Small intestine (tissue), 7 donors: Measurements from ENCODE around the gene PTPRCAP. TPM values are rescaled to one million over a fixed set of nuclear protein-coding genes. Genes with fewer than 3 reads are reported as not detected.
"Not testable (repeated sequence)": the region's sequence is repeated elsewhere in the genome, so short reads cannot be mapped to it uniquely, and the experiment has no call there.

Experiments
- DNase-seq, 2 donors: peaks; one replicate each; pipeline versions ENCODE4 v3.0.0 to v3.0.0-alpha.2; 2013
- FAIRE-seq: peaks from 2 replicates; lab custom pipeline; 2012; peaks lifted over from hg19 to GRCh38; lab: Jason Lieb, UNC
- H3K27ac ChIP-seq, 3 donors: one replicate each; pipeline ENCODE4 v1.5.1; 2013; ENCODE audit warnings: low read length in 2 of 3, mild to moderate bottlenecking in 2 of 3, control low read depth in 1 of 3, inconsistent platforms in 1 of 3, low read depth in 1 of 3, moderate library complexity in 1 of 3
- H3K27me3 ChIP-seq, 3 donors: one replicate each; pipeline ENCODE4 v1.6.1; 2013; ENCODE audit warnings: low read length in 3 of 3, inconsistent platforms in 1 of 3; ENCODE audit not compliant: control insufficient read depth in 3 of 3, insufficient read depth in 3 of 3
- H3K36me3 ChIP-seq, 3 donors: one replicate each; pipeline ENCODE4 v1.6.1; 2013; ENCODE audit warnings: low read length in 3 of 3, inconsistent platforms in 1 of 3, low read depth in 1 of 3, mild to moderate bottlenecking in 1 of 3, moderate library complexity in 1 of 3; ENCODE audit not compliant: control insufficient read depth in 3 of 3, insufficient read depth in 2 of 3
- H3K4me1 ChIP-seq, 3 donors: one replicate each; pipeline ENCODE4 v1.6.1; 2013; ENCODE audit warnings: low read length in 2 of 3, inconsistent platforms in 1 of 3, low read depth in 1 of 3, mild to moderate bottlenecking in 1 of 3, moderate library complexity in 1 of 3; ENCODE audit not compliant: control insufficient read depth in 3 of 3, insufficient read depth in 2 of 3
- H3K4me3 ChIP-seq, 3 donors: one replicate each; pipeline ENCODE4 v1.5.1; 2013; ENCODE audit warnings: low read length in 3 of 3, control low read depth in 1 of 3, inconsistent platforms in 1 of 3, low read depth in 1 of 3, mild to moderate bottlenecking in 1 of 3, moderate library complexity in 1 of 3
- H3K9me3 ChIP-seq, 2 donors: one replicate each; pipeline ENCODE4 v1.6.1; 2013; ENCODE audit warnings: low read depth in 1 of 2, low read length in 1 of 2; ENCODE audit not compliant: control insufficient read depth in 2 of 2, insufficient read depth in 1 of 2
- WGBS, 3 donors: extraction: QIAGEN DNeasy Blood & Tissue Kit; methylation state at CpG; one replicate each; pipeline ENCODE4 v1.1.7; 2013; 5-methylcytosine and 5-hydroxymethylcytosine counted together
- polyA plus RNA-seq, 4 donors: library from polyadenylated mRNA; stranded (reverse) in 3 of 4; unstranded in 1 of 4; fragments of 200-250 nt in 3 of 4; fragments of 120-200 nt in 1 of 4; gene quantifications; one replicate each; pipeline versions ENCODE4 v1.2.1 to v1.2.3, GENCODE V29; 2013
- donor health status: healthy with polysubstance abuse.
- donor health status: control.
- donor health status: control.
- donor health status: Bipolar disorder and iron deficiency.
- donor health status: healthy.

PTPRCAP gene
- polyA plus RNA-seq, 4 donors = 7.5 to 34.6 (median 15.9) TPM

GRCh38 chr11:67427364-67427859 lies 10.1 kb downstream of the PTPRCAP start:
- H3K9me3 ChIP-seq, FAIRE-seq, DNase-seq, H3K27me3 ChIP-seq: not testable (repeated sequence)
- 54 to 68% (median 63%) methylated on average over 19 of the region's 19 CpGs for WGBS, 3 donors
- H3K4me3 ChIP-seq = peak overlapping the region in 2 of 3 donors; percentile 54 to 57
- H3K4me1 ChIP-seq = peaks cover 4 to 20% (median 4%) of the 10 kb centered on the region in 3 donors
- H3K36me3 ChIP-seq = peaks cover under 1 to 36% (median 11%) of the 10 kb centered on the region in 3 donors
- peak overlapping the region; percentile 69 to 89 (median 80) for H3K27ac ChIP-seq

- Histone ChIP-seq H3K27ac (no peak overlapping the region), H3K9me3 (no peaks in the 10 kb centered on the region), H3K4me1 (peaks cover 0 to 22% (median 0%) of the 10 kb centered on the region in 3 donors), H3K36me3 (peaks cover 0 to 2% (median 0%) of the 10 kb centered on the region in 3 donors), H3K27me3 (no peaks in the 10 kb centered on the region), H3K4me3 (no peak overlapping the region)
- DNase-seq = no peak
- no peak for FAIRE-seq
- 86 to 90% (median 89%) methylated on average over 23 to 34 of the region's 34 CpGs for WGBS, 3 donors
These were observed 13.4 kb downstream of the PTPRCAP start for GRCh38 chr11:67423891-67424613.

DNA sequence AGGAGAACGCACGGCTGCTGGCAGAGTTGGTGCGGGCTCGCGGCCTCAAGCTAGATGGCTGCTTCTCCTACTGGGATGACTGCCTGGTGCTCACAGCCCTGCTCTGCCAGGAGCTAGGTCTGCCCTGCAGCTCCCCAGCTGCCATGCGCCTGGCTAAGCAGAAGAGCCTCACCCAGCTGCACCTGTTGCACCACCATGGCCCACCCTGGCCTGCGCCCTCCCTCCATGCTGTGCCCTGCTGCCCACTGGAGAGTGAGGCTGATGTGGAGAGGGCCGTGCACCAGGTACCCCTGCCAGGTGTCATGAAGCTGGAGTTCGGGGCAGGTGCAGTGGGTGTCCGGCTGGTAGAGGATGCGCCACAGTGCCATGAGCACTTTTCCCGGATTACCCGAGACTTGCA lies 14.0 kb downstream of the PTPRCAP start:
- Histone ChIP-seq H3K27ac (no peak overlapping the region), H3K4me1 (peaks cover 0 to 19% (median 0%) of the 10 kb centered on the region in 3 donors), H3K27me3 (no peaks in the 10 kb centered on the region), H3K9me3 (no peaks in the 10 kb centered on the region), H3K4me3 (no peak overlapping the region), H3K36me3 (peaks cover 0 to 2% (median 0%) of the 10 kb centered on the region in 3 donors)
- FAIRE-seq = no peak
- no peak for DNase-seq
- 94 to 96% (median 95%) methylated on average over 13 of the region's 13 CpGs for WGBS, 3 donors

GRCh38 chr11:67422891-67423290 lies 14.6 kb downstream of the PTPRCAP start:
- 46 to 65% (median 61%) methylated on average over 6 of the region's 6 CpGs for WGBS, 3 donors
- FAIRE-seq = no peak

GRCh38 chr11:67421430-67422031 lies 16.0 kb downstream of the PTPRCAP start:
- H3K4me1 ChIP-seq = peaks cover 0 to 14% (median 0%) of the 10 kb centered on the region in 3 donors
- DNase-seq = no peak
- no peaks in the 10 kb centered on the region for H3K27me3 ChIP-seq
- H3K4me3 ChIP-seq = peak overlapping the region in 1 of 3 donors; percentile 36
- FAIRE-seq = no peak
- peak overlapping the region in 2 of 3 donors; percentile 46 to 65 for H3K27ac ChIP-seq
- 58 to 73% (median 67%) methylated on average over 22 of the region's 22 CpGs for WGBS, 3 donors
- peaks cover 0 to 2% (median 0%) of the 10 kb centered on the region in 3 donors for H3K36me3 ChIP-seq
- H3K9me3 ChIP-seq = no peaks in the 10 kb centered on the region

More at GRCh38 chr11:67422891-67423290, 14.6 kb downstream of the PTPRCAP start:
- no peak overlapping the region for H3K27ac ChIP-seq
- H3K36me3 ChIP-seq = peaks cover 0 to 2% (median 0%) of the 10 kb centered on the region in 3 donors
- H3K4me3 ChIP-seq = no peak overlapping the region
- peak in 1 of 2 donors; percentile 36 for DNase-seq
- no peaks in the 10 kb centered on the region for H3K27me3 ChIP-seq
- no peaks in the 10 kb centered on the region for H3K9me3 ChIP-seq
- H3K4me1 ChIP-seq = peaks cover 0 to 19% (median 0%) of the 10 kb centered on the region in 3 donors

- 0 to 1% (median 1%) methylated on average over 65 to 97 of the region's 97 CpGs for WGBS, 3 donors
- DNase-seq = peak; percentile 97 to 98
- Histone ChIP-seq H3K36me3 (peaks cover 0 to 2% (median 0%) of the 10 kb centered on the region in 3 donors), H3K4me1 (peaks cover 0 to 14% (median 0%) of the 10 kb centered on the region in 3 donors), H3K9me3 (no peaks in the 10 kb centered on the region), H3K27ac (peak overlapping the region; percentile 65 to 94 (median 76)), H3K27me3 (no peaks in the 10 kb centered on the region), H3K4me3 (peak overlapping the region; percentile 36 to 70 (median 54))
- FAIRE-seq = no peak
These were observed 16.6 kb downstream of the PTPRCAP start for GRCh38 chr11:67420646-67421429.

DNA sequence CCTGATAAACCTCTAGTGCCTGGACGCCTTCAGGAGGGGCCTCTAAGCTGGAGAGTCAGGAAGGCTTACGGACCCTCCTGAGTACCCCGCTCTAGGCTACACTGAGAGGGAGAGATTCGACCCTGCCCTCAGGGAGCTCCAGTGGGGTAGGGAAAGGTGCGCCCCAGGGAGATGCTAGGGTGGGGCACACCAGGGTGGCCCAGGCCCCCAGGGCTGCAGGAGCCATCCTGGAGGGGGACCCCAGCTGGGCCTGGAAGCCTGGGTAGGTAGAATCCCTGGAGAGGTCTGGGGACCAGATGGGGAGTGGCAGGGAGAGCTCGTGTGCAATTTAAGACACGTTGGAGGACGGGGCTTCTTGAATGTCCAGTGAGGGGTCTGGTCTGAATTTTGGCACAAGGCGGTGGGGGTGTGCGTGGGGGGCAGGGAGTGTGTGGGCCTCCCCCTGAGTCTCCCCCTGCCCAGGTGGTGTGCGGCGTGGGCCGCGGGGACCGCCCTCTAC lies 17.3 kb downstream of the PTPRCAP start:
- Histone ChIP-seq H3K36me3 (peaks cover 0 to 2% (median 0%) of the 10 kb centered on the region in 3 donors), H3K4me3 (peak overlapping the region; percentile 21 to 70 (median 54)), H3K27ac (peak overlapping the region in 2 of 3 donors; percentile 76 to 94), H3K9me3 (no peaks in the 10 kb centered on the region), H3K4me1 (peaks cover 0 to 15% (median 0%) of the 10 kb centered on the region in 3 donors), H3K27me3 (peaks cover 0 to 1% (median 0%) of the 10 kb centered on the region in 3 donors)
- FAIRE-seq (no peak), DNase-seq (no peak)
- WGBS, 3 donors = 29 to 33% (median 31%) methylated on average over 14 to 15 of the region's 15 CpGs
